ENCODE results near the gene GDPD4. TPM values are rescaled to one million over a fixed set of nuclear protein-coding genes. Genes with fewer than 3 reads are reported as not detected.

The GDPD4 gene
- total RNA-seq, 1 experiment from 2014 or later: not detected

- Histone ChIP-seq H3K4me3 (ENCODE audit: low read length) (no peak overlapping the region), H3K27me3 (ENCODE audit: low read length) (no peaks in the 10 kb centered on the region), H3K36me3 (ENCODE audit: insufficient read depth, low read length) (no peaks in the 10 kb centered on the region), H2AFZ (ENCODE audit: low read length) (no peak overlapping the region), H3K9me2 (replicated peaks; ENCODE audit: insufficient read depth, low read length) (no peaks in the 10 kb centered on the region), H3K4me2 (ENCODE audit: low read depth, low read length, poor library complexity, severe bottlenecking) (no peak overlapping the region), H3K9me3 (ENCODE audit: low read length) (no peaks in the 10 kb centered on the region), H4K20me1 (ENCODE audit: insufficient read depth, low read depth, low read length) (no peaks in the 10 kb centered on the region), H3K9ac (ENCODE audit: low read length) (no peak overlapping the region), H3K4me1 (ENCODE audit: low read length) (no peaks in the 10 kb centered on the region), H3K79me2 (ENCODE audit: low read length) (no peaks in the 10 kb centered on the region), H3K27ac (ENCODE audit: low read length) (no peak overlapping the region)
- no peak for DNase-seq
Observed at GRCh38 chr11:77322926-77323590, 21.6 kb upstream of the GDPD4 start.

- H3K9ac ChIP-seq (ENCODE audit: low read length): no peak overlapping the region
- H3K9me2 ChIP-seq (replicated peaks; ENCODE audit: insufficient read depth, low read length): no peaks in the 10 kb centered on the region
- H3K4me1 ChIP-seq (ENCODE audit: low read length): no peaks in the 10 kb centered on the region
- DNase-seq: no peak
- no peak overlapping the region for H3K27ac ChIP-seq (ENCODE audit: low read length)
- H3K9me3 ChIP-seq (ENCODE audit: low read length): no peaks in the 10 kb centered on the region
- no peaks in the 10 kb centered on the region for H3K79me2 ChIP-seq (ENCODE audit: low read length)
- no peaks in the 10 kb centered on the region for H4K20me1 ChIP-seq (ENCODE audit: insufficient read depth, low read depth, low read length)
- no peaks in the 10 kb centered on the region for H3K27me3 ChIP-seq (ENCODE audit: low read length)
- H3K4me3 ChIP-seq (ENCODE audit: low read length): no peak overlapping the region
- H2AFZ ChIP-seq (ENCODE audit: low read length): no peak overlapping the region
- no peak overlapping the region for H3K4me2 ChIP-seq (ENCODE audit: low read depth, low read length, poor library complexity, severe bottlenecking)
- no peaks in the 10 kb centered on the region for H3K36me3 ChIP-seq (ENCODE audit: insufficient read depth, low read length)
Observed at GRCh38 chr11:77322506-77322905, 21.0 kb upstream of the GDPD4 start.

- H3K27ac ChIP-seq (ENCODE audit: low read length): no peak overlapping the region
- H3K36me3 ChIP-seq (ENCODE audit: insufficient read depth, low read length): no peaks in the 10 kb centered on the region
- H3K4me2 ChIP-seq (ENCODE audit: low read depth, low read length, poor library complexity, severe bottlenecking): no peak overlapping the region
Observed at GRCh38 chr11:77320351-77320750, 18.9 kb upstream of the GDPD4 start.

GRCh38 chr11:77318600-77318999, 17.1 kb upstream of the GDPD4 start:
- Histone ChIP-seq H3K4me1 (ENCODE audit: low read length) (no peaks in the 10 kb centered on the region), H3K27me3 (ENCODE audit: low read length) (no peaks in the 10 kb centered on the region), H3K79me2 (ENCODE audit: low read length) (no peaks in the 10 kb centered on the region), H3K9ac (ENCODE audit: low read length) (no peak overlapping the region), H3K27ac (ENCODE audit: low read length) (no peak overlapping the region), H2AFZ (ENCODE audit: low read length) (no peak overlapping the region), H4K20me1 (ENCODE audit: insufficient read depth, low read depth, low read length) (no peaks in the 10 kb centered on the region), H3K9me3 (ENCODE audit: low read length) (no peaks in the 10 kb centered on the region), H3K36me3 (ENCODE audit: insufficient read depth, low read length) (no peaks in the 10 kb centered on the region), H3K9me2 (replicated peaks; ENCODE audit: insufficient read depth, low read length) (no peaks in the 10 kb centered on the region), H3K4me3 (ENCODE audit: low read length) (no peak overlapping the region), H3K4me2 (ENCODE audit: low read depth, low read length, poor library complexity, severe bottlenecking) (no peak overlapping the region)
- DNase-seq: no peak

More at GRCh38 chr11:77320351-77320750, 18.9 kb upstream of the GDPD4 start:
- H3K79me2 ChIP-seq (ENCODE audit: low read length): no peaks in the 10 kb centered on the region
- H3K4me3 ChIP-seq (ENCODE audit: low read length): no peak overlapping the region
- H2AFZ ChIP-seq (ENCODE audit: low read length): no peak overlapping the region
- no peaks in the 10 kb centered on the region for H3K9me2 ChIP-seq (replicated peaks; ENCODE audit: insufficient read depth, low read length)
- H3K9ac ChIP-seq (ENCODE audit: low read length): no peak overlapping the region
- no peaks in the 10 kb centered on the region for H4K20me1 ChIP-seq (ENCODE audit: insufficient read depth, low read depth, low read length)
- H3K9me3 ChIP-seq (ENCODE audit: low read length): no peaks in the 10 kb centered on the region
- H3K27me3 ChIP-seq (ENCODE audit: low read length): no peaks in the 10 kb centered on the region
- no peaks in the 10 kb centered on the region for H3K4me1 ChIP-seq (ENCODE audit: low read length)
- no peak for DNase-seq

- Histone ChIP-seq H3K9me2 (replicated peaks; ENCODE audit: insufficient read depth, low read length) (no peaks in the 10 kb centered on the region), H3K27ac (ENCODE audit: low read length) (no peak overlapping the region), H2AFZ (ENCODE audit: low read length) (no peak overlapping the region), H3K4me3 (ENCODE audit: low read length) (no peak overlapping the region), H3K36me3 (ENCODE audit: insufficient read depth, low read length) (no peaks in the 10 kb centered on the region), H3K9ac (ENCODE audit: low read length) (no peak overlapping the region), H4K20me1 (ENCODE audit: insufficient read depth, low read depth, low read length) (no peaks in the 10 kb centered on the region), H3K4me1 (ENCODE audit: low read length) (no peaks in the 10 kb centered on the region), H3K79me2 (ENCODE audit: low read length) (no peaks in the 10 kb centered on the region), H3K4me2 (ENCODE audit: low read depth, low read length, poor library complexity, severe bottlenecking) (no peak overlapping the region), H3K9me3 (ENCODE audit: low read length) (no peaks in the 10 kb centered on the region), H3K27me3 (ENCODE audit: low read length) (no peaks in the 10 kb centered on the region)
- no peak for DNase-seq
Observed at GRCh38 chr11:77316733-77317342, 15.4 kb upstream of the GDPD4 start.

- Histone ChIP-seq H2AFZ (ENCODE audit: low read length) (no peak overlapping the region), H3K4me3 (ENCODE audit: low read length) (no peak overlapping the region), H3K4me2 (ENCODE audit: low read depth, low read length, poor library complexity, severe bottlenecking) (no peak overlapping the region), H3K9me3 (ENCODE audit: low read length) (no peaks in the 10 kb centered on the region), H3K79me2 (ENCODE audit: low read length) (no peaks in the 10 kb centered on the region), H3K4me1 (ENCODE audit: low read length) (no peaks in the 10 kb centered on the region), H3K36me3 (ENCODE audit: insufficient read depth, low read length) (no peaks in the 10 kb centered on the region), H3K27ac (ENCODE audit: low read length) (no peak overlapping the region), H3K9ac (ENCODE audit: low read length) (no peak overlapping the region), H3K27me3 (ENCODE audit: low read length) (no peaks in the 10 kb centered on the region), H4K20me1 (ENCODE audit: insufficient read depth, low read depth, low read length) (no peaks in the 10 kb centered on the region), H3K9me2 (replicated peaks; ENCODE audit: insufficient read depth, low read length) (no peaks in the 10 kb centered on the region)
- no peak for DNase-seq
Observed at GRCh38 chr11:77312107-77312506, 10.6 kb upstream of the GDPD4 start.

- Histone ChIP-seq H3K4me1 (ENCODE audit: low read length) (no peaks in the 10 kb centered on the region), H4K20me1 (ENCODE audit: insufficient read depth, low read depth, low read length) (no peaks in the 10 kb centered on the region), H3K4me2 (ENCODE audit: low read depth, low read length, poor library complexity, severe bottlenecking) (no peak overlapping the region), H3K79me2 (ENCODE audit: low read length) (no peaks in the 10 kb centered on the region), H3K9ac (ENCODE audit: low read length) (no peak overlapping the region), H3K27ac (ENCODE audit: low read length) (no peak overlapping the region), H3K36me3 (ENCODE audit: insufficient read depth, low read length) (no peaks in the 10 kb centered on the region), H3K9me3 (ENCODE audit: low read length) (no peaks in the 10 kb centered on the region), H2AFZ (ENCODE audit: low read length) (no peak overlapping the region), H3K9me2 (replicated peaks; ENCODE audit: insufficient read depth, low read length) (no peaks in the 10 kb centered on the region), H3K27me3 (ENCODE audit: low read length) (no peaks in the 10 kb centered on the region), H3K4me3 (ENCODE audit: low read length) (no peak overlapping the region)
- DNase-seq: no peak
Observed at GRCh38 chr11:77311701-77312100, 10.2 kb upstream of the GDPD4 start.

GRCh38 chr11:77310721-77311120, 9.2 kb upstream of the GDPD4 start:
- Histone ChIP-seq H3K9ac (ENCODE audit: low read length) (no peak overlapping the region), H3K4me2 (ENCODE audit: low read depth, low read length, poor library complexity, severe bottlenecking) (no peak overlapping the region), H3K9me3 (ENCODE audit: low read length) (no peaks in the 10 kb centered on the region), H3K27me3 (ENCODE audit: low read length) (no peaks in the 10 kb centered on the region), H3K79me2 (ENCODE audit: low read length) (no peaks in the 10 kb centered on the region), H2AFZ (ENCODE audit: low read length) (no peak overlapping the region), H3K4me3 (ENCODE audit: low read length) (no peak overlapping the region), H3K9me2 (replicated peaks; ENCODE audit: insufficient read depth, low read length) (no peaks in the 10 kb centered on the region), H4K20me1 (ENCODE audit: insufficient read depth, low read depth, low read length) (no peaks in the 10 kb centered on the region), H3K4me1 (ENCODE audit: low read length) (no peaks in the 10 kb centered on the region), H3K36me3 (ENCODE audit: insufficient read depth, low read length) (no peaks in the 10 kb centered on the region), H3K27ac (ENCODE audit: low read length) (no peak overlapping the region)
- DNase-seq: no peak

Data from Karpas-422 (cell line).